Cerebellar nuclear complex (tissue), 1 donor: ENCODE results near the gene GSTM1.
A peak's percentile ranks its signal among the peaks of the same experiment; 100 is the strongest.

Experiments
- DNase-seq, 2 experiments: peaks; one replicate each; lab custom pipeline; 2025; lab: John Stamatoyannopoulos, UW

The GSTM1 gene

GRCh38 chr1:109726728-109727373, 39.2 kb downstream of the GSTM1 start:
- no peak for DNase-seq

DNA sequence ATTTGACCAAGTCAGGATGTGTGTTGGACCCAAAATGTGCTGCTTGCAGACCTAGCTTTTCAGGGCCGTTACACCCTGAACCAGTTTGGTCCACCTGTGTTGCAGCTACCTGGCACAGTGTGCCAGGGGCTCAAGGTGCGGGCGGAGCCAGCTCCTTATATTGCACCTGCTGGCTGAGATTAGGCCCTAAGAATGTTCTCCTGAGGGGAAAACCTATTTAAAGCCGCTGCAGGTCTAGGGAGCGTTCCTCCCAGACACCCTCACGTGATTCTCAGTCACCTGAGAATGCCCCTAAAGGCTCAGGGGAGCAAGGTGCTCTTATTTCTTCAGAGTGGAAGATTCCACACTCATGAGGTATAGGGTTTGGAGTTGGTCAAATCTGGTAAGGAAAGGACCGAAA, 41.3 kb downstream of the GSTM1 start:
- no peak for DNase-seq

DNA sequence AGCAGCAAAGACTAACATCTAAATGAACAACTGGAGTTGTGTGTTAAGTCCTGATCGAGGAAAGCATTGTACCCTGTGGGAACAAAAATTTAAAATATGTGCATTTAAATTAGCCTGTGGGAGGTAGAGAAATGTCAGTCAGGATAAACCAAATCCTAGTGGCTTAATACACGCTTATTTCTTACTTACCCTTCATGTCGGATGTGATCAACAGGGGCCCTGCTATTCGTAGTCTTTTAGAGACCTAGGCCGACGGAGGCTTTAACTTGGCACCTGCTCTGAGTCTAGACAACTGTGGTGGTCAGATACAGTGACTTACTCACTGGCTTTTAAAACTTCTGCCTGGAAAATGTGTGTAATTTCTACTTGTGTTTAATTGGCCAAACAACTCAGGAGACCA, 43.0 kb downstream of the GSTM1 start:
- DNase-seq: no peak

GRCh38 chr1:109732390-109732881, 44.8 kb downstream of the GSTM1 start:
- DNase-seq: no peak

- no peak for DNase-seq
Measured at GRCh38 chr1:109733236-109733870, 45.7 kb downstream of the GSTM1 start.

DNA sequence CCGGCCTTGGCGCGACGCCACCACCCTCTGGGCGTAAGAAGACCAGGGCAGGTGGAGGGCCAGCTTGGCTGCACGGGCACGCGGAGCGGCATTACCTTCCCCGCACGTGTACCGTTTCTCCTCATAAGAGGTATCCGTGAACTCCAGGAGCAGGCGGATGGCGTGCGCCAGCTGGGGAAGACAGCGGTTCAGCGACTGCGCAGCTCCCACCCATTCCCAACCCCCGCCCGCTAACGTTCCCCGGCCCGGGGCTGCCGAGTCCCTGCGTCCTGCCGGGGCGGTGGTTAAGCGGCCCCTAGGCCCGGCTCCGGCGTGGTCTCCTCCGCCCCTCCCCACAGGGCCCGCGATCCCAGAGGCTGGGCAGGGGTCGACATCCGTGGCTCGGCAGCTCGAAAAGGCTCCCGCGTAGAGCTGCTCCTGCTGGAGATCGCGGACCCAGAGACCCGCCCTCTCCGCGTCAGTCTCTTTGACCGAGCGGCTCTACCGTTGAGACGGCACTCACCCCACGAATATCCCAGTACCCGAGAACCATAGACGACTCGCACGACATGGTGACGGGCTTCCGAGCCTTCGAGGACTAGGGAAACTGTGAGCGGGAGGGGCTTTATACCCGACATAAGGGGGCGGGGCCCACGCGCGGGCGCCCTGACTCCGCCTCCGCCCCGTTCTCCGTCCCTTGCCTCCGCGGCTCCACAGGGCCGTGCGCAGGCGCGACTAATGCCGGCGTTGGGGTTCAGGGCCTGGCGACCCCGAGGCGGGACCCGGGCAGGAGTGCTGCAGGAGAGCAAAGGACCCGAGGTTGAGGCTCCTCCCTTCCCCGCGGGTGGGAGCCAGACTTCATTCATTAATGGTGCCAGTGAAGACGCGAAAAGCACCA, 52.4 kb downstream of the GSTM1 start:
- DNase-seq: peak in 1 of 2 experiments; percentile 52

DNA sequence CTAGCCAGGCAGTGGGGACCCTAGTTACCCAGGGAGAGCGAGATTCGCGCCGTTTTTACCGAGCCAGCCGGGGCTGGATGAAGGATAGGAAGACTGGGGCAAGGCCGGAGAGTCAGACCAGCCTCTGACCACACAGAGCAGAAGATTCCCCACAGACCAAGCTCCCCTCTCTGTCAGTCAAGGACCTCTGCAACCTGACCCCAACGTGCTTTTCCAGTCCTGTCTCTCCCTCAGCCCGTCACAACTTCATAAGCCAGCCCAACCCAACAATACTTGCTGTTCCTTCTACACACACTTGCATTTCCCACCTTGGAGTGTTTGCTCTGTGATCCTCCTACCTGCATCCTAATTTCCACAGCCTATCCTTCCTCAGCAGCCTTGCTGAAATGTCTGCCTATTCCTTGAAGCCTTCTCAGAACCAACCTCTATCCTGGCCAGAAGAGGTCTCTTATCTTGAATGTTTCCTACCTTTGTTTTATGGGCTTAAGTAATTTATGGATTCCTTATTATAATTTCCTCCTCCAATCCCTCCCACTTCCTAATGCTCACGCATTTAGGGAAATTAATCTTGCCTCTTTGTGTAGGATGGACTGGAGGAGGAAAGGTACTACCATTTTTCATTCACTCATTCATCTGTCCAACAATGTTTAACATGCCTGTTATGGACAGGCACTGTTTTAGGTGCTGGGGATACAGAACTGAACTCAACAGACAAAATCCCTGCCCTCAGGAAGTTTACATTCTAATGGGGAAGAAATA, 53.2 kb downstream of the GSTM1 start, which contains the start of gene GSTM3:
TSS of gene GSTM3 (minus strand) at position 424 of the 759 bp plus-strand sequence. CDS start 751 bp downstream, outside the sequence.
- no peak for DNase-seq
